GM21360 (cell line): ENCODE results near the gene MYH2.

Experiments used
- ATAC-seq: cut with Tn5 transposase; IDR thresholded peaks from one replicate; pipeline ENCODE4 v1.9.1; 2021; ENCODE audit warnings: mild to moderate bottlenecking, moderate library complexity; ENCODE audit not compliant: unreplicated experiment

Gene MYH2

DNA sequence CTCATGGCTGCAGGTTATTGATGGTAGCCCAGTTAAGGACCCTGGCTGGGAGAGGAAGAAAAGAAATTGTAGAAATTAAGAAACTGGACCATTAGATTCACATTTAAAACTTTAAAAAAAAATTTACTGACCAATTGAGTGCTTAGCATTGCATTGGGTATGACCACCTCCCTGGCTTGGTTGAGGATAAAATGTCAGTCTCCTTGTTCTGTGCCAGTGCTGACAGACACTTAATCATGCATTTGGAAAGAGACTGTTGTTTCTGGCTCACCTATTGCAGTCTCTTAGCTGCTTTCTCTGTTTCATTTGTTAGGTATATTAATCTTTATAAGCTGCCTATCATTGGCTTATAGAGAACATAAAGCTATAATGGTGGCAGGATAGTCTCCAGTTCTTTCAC lies 32.8 kb downstream of the MYH2 start:
- ATAC-seq, result no peak

GRCh38 chr17:10516065-10516464 lies 33.4 kb downstream of the MYH2 start:
- no peak for ATAC-seq

DNA sequence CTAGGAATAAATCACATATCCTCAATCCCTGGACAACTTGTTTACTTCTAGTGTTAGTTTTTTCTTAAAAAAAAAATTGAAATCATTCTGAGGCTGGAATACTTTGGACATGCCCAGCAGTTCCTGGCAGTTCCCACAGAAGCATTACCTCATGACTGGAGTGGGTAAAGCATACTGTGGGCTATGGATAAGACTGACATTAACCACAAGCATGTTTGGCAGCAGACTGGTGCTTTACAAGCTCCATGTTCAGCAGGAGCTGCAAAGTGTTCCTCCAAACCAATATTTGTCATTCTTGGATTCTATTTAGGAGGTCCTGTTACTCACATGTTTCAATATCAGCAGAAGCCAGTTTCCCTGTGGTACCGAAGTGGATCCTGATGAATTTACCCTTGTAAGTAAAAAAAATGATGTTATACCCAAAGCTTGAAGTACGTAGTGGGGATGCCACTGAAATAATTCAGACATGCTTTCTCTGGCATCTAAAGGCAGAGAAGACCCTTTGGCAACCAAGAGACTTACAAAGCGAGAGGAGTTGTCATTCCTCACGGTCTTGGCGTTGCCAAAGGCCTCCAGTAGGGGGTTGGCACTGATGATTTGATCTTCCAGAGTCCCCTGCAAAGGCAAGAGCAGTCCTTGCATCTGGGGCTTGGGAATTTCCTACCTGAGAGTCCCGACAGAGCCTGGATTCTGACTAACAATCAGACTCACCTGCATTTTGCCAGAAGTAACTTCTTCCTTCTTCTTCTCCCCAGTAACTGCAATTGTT lies 36.0 kb downstream of the MYH2 start:
- no peak for ATAC-seq

- ATAC-seq, result no peak
Observed at GRCh38 chr17:10512856-10513255, 36.6 kb downstream of the MYH2 start.

DNA sequence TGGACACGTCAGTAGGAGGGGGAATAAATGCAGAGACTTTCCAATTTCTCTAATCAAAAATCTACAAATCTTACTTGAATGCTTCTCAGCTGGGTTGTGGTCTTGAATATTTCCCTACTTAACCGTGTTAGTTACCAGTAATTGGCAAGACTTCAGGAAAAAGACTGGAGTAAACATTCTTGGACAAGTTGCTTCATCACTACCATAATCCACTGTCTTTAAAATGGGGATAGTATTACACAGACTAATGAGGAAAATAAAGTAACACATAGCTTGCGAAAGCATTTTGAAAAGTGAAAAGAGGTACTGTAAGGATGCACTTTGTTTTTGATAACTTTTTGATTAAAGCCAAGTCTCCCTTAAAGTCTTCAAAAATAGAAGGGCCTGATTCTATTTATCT lies 49.5 kb downstream of the MYH2 start:
- no peak for ATAC-seq

GRCh38 chr17:10492004-10492403 lies 57.5 kb downstream of the MYH2 start:
- no peak for ATAC-seq

GRCh38 chr17:10482252-10482651 lies 67.2 kb downstream of the MYH2 start:
- ATAC-seq, result no peak

GRCh38 chr17:10477701-10478100 lies 71.8 kb downstream of the MYH2 start:
- ATAC-seq, result no peak

- ATAC-seq, result no peak
Observed at GRCh38 chr17:10474536-10474935, 74.9 kb downstream of the MYH2 start.

GRCh38 chr17:10471858-10472257 lies 77.6 kb downstream of the MYH2 start:
- ATAC-seq, result no peak
